Measurements from ENCODE around the gene FUOM. TPM values are rescaled to one million over a fixed set of nuclear protein-coding genes. Genes with fewer than 3 reads are reported as not detected.
"Not testable (repeated sequence)": the region's sequence is repeated elsewhere in the genome, so short reads cannot be mapped to it uniquely, and the experiment has no call there.

The FUOM gene
- total and polyA plus RNA-seq, 3 donors from 2014 or later = 9.5 to 13.6 (median 12.8) TPM

GRCh38 chr10:133368153-133368552 is 10.3 kb upstream of the FUOM start:
- Histone ChIP-seq H3K36me3 (ENCODE audit: low read depth, missing control alignments) (no peaks in the 10 kb centered on the region), H3K9me3 (no peaks in the 10 kb centered on the region)

DNA sequence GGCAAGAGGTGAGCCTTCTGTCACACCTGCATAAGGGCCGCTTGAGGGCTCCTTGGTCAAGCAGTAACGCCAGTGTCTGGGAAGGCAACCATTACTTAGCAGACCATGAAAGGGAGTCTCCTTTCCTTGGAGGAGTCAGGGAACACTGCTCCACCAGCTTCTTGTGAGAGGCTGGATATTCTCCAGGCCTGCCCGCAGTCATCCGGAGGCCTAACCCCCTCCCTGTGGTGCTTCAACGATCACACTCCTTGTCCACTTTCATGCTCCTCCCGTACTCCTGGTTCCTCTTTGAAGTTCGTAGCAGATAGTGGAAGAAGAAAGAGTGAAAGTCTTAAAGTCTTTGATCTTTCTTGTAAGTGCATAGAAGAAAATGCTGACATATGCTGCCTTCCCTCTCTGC is 9.6 kb upstream of the FUOM start:
- intact Hi-C loops (cut with DNase I; ENCODE audit: low total_unique reads); H3K4me1 ChIP-seq; H3K27me3 ChIP-seq; H3K36me3 ChIP-seq (ENCODE audit: low read depth, missing control alignments); H3K27ac ChIP-seq; DNase-seq; H3K9me3 ChIP-seq; H3K4me3 ChIP-seq: not testable (repeated sequence)
- WGBS, 2 donors = 83 to 91% methylated on average over 2 to 3 of the region's 7 CpGs

More at GRCh38 chr10:133368153-133368552, 10.3 kb upstream of the FUOM start:
- no peak overlapping the region for H3K27ac ChIP-seq
- 88 to 92% methylated on average over 6 to 7 of the region's 7 CpGs for WGBS, 2 donors
- intact Hi-C loops (cut with DNase I; ENCODE audit: low total_unique reads) = no loop called here
- H3K4me1 ChIP-seq = peaks cover 8% of the 10 kb centered on the region
- H3K4me3 ChIP-seq = no peak overlapping the region
- no peak for DNase-seq
- no peaks in the 10 kb centered on the region for H3K27me3 ChIP-seq
- TF ChIP-seq CTCF (IDR thresholded peaks at IDR 0.05) (no peak), POLR2A (IDR thresholded peaks at IDR 0.05) (no peak)

DNA sequence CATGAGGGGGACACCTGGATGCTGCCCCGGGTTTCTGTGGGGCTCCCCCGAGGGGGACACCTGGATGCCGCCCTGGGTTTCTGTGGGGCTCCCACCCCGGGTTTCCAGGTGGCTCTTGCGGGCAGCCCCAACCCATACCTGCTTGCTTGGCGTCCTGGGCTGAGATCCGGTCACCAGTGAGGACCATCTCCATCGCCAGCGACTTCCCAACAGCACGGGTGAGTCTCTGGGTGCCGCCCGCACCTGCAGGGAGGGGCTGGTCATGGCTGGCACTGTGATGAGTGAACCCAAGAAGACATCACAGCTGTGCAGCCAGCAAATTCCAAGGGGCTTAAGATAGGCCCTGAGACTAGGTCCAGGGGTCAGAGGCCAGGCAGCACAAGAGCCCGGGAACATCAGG is 8.9 kb upstream of the FUOM start:
- 90 to 95% methylated on average over 1 to 13 of the region's 13 CpGs for WGBS, 2 donors
- no peak for DNase-seq
- TF ChIP-seq CTCF (IDR thresholded peaks at IDR 0.05) (no peak), POLR2A (IDR thresholded peaks at IDR 0.05) (no peak)
- Histone ChIP-seq H3K4me1 (no peaks in the 10 kb centered on the region), H3K27ac (no peak overlapping the region), H3K4me3 (no peak overlapping the region), H3K9me3 (no peaks in the 10 kb centered on the region), H3K27me3 (no peaks in the 10 kb centered on the region), H3K36me3 (ENCODE audit: low read depth, missing control alignments) (no peaks in the 10 kb centered on the region)
- intact Hi-C loops (cut with DNase I; ENCODE audit: low total_unique reads) = no loop called here

DNA sequence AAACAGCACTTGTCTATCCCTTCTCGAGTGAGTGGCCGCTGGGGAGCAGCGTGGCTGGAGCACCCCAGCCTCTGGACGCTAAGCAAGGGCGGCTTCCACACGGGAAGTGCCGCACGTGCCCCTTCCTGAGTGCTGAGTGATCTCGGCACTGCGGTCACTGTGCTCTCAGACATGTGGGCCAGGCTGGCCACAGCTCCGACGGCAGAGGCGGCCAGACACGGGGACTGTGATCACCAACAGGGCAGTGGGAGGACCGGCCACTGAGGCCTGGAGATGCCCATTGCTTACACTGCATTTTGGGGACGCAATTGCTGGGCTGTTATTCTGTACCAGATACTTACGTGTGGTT is 8.3 kb upstream of the FUOM start:
- H3K36me3 ChIP-seq (ENCODE audit: low read depth, missing control alignments) = no peaks in the 10 kb centered on the region
- intact Hi-C loops (cut with DNase I; ENCODE audit: low total_unique reads) = no loop called here
- H3K9me3 ChIP-seq = no peaks in the 10 kb centered on the region
- TF ChIP-seq POLR2A (IDR thresholded peaks at IDR 0.05) (no peak), CTCF (IDR thresholded peaks at IDR 0.05) (no peak)
- DNase-seq = no peak
- no peaks in the 10 kb centered on the region for H3K27me3 ChIP-seq
- H3K4me1 ChIP-seq = no peaks in the 10 kb centered on the region
- no peak overlapping the region for H3K27ac ChIP-seq
- 82 to 94% methylated on average over 9 to 17 of the region's 17 CpGs for WGBS, 2 donors
- no peak overlapping the region for H3K4me3 ChIP-seq

DNA sequence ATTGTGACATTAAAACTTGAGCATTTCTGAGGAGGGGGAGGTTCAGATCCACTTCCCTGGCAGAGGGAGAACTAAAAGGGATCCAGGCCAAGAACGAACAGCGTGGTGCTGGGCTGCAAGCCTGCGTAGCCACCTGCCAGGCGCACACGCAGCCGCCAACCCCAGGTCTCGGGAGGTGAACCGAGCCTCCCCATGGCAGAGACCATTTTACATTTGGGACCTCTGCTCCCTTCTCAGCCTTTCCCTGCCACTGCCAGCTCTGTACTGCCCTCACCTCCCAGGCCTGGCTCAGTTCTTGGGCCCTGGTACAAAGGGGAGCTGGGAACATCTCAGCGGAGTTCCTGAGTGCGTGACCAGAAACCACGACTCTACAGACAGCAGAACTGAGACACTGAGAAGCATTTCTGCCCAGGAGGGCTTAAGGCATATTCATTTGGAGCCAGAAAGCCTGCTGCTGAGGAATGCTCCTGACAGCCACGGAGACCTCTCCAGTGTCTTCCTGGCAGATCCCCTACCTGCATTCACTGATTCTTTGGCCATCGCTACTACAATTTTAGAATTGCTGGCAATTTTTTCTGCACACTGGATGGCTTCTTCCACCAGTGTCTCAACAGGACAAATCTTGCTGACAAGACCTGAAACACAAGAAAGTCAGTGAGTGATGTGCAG is 7.8 kb upstream of the FUOM start:
- TF ChIP-seq POLR2A (IDR thresholded peaks at IDR 0.05) (no peak), CTCF (IDR thresholded peaks at IDR 0.05) (no peak)
- DNase-seq = no peak
- Histone ChIP-seq H3K4me3 (no peak overlapping the region), H3K9me3 (no peaks in the 10 kb centered on the region), H3K27ac (no peak overlapping the region), H3K4me1 (no peaks in the 10 kb centered on the region), H3K27me3 (no peaks in the 10 kb centered on the region), H3K36me3 (ENCODE audit: low read depth, missing control alignments) (no peaks in the 10 kb centered on the region)
- intact Hi-C loops (cut with DNase I; ENCODE audit: low total_unique reads) = no loop called here
- 90% methylated on average over 12 to 13 of the region's 13 CpGs for WGBS, 2 donors

Data from testis (tissue), 3 donors.